Astrocyte of the cerebellum (primary cell): ENCODE data around the gene ZNF473.

Experiments used
- DNase-seq: peaks from one replicate; pipeline ENCODE4 v3.0.0-alpha.2; 2011; ENCODE audit warnings: low read depth
- H3K4me3 ChIP-seq: 2 replicates; pipeline ENCODE4 v1.5.1; 2011; ENCODE audit warnings: mild to moderate bottlenecking, low read depth, low read length, moderate library complexity
- CTCF ChIP-seq: IDR thresholded peaks from 2 replicates; pipeline ENCODE4 v1.5.1; 2012; ENCODE audit warnings: low read length, low read depth, moderate library complexity, mild to moderate bottlenecking; ENCODE audit errors: missing control alignments
- in situ Hi-C: cut with HindIII; loops from 2 replicates; pipeline ENCODE4 v1.10.0; 2017; ENCODE audit warnings: low sequenced_read_pairs

Gene ZNF473

GRCh38 chr19:50025794-50026549 lies at the start of gene ZNF473:
Gene ZNF473 (plus strand): TSS chr19:50026005. CDS start chr19:50031083, 5,078 bp downstream.
- in situ Hi-C loops: no loop called here
- peak within 1 kb of the TSS; percentile 94 for H3K4me3 ChIP-seq
- peak; percentile 85 for DNase-seq
- no peak for TF ChIP-seq CTCF

GRCh38 chr19:49976496-49976895 lies 49.3 kb upstream of the ZNF473 start:
- H3K4me3 ChIP-seq: no peak overlapping the region
- in situ Hi-C loops: no loop called here
- no peak for DNase-seq
- TF ChIP-seq CTCF: no peak

DNA sequence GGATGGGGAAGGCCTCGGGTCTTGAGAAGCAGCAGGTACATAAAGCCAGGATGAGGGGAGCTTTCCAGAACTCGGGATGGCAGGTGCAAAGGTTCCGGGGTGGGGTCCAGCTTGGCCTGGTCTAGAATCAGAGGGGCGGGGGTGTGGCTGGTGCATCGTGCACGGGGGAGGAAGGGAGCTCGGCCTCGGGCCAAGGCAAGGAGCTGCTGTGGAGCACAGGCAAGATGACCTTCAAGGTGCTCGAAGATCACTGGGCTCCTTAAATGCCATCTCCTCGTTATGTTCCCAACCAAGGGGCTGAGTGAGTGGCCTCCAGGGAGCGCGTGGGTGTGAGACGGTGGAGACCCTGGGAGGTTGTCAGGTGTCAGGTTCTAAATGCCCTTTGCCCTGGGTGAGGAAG lies 48.7 kb upstream of the ZNF473 start:
- DNase-seq: no peak
- in situ Hi-C loops: no loop called here
- no peak for TF ChIP-seq CTCF
- H3K4me3 ChIP-seq: no peak overlapping the region

GRCh38 chr19:49977881-49978280 lies 47.9 kb upstream of the ZNF473 start:
- DNase-seq: no peak
- H3K4me3 ChIP-seq: no peak overlapping the region
- no peak for TF ChIP-seq CTCF
- in situ Hi-C loops: no loop called here

DNA sequence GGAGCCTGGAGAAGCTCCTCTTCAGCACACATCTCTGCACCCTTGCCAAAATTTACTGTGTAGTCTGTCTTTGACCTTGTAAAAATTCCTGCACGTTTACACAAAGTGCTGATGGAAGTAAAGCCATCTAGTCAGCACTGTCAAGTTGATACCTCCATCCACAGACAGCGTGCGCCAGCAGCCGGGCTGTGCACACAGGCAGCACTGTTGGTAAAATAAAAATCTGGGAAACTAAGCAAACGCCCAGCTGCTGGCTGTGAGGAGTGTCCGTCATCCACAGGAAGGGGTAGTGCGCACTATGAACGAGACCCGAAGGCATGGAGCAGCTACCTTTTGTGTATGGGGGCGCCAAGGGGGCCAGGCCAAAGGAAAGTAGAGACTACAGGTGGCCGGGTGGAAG lies 47.5 kb upstream of the ZNF473 start:
- no peak for DNase-seq
- in situ Hi-C loops: no loop called here
- no peak for TF ChIP-seq CTCF
- H3K4me3 ChIP-seq: no peak overlapping the region

DNA sequence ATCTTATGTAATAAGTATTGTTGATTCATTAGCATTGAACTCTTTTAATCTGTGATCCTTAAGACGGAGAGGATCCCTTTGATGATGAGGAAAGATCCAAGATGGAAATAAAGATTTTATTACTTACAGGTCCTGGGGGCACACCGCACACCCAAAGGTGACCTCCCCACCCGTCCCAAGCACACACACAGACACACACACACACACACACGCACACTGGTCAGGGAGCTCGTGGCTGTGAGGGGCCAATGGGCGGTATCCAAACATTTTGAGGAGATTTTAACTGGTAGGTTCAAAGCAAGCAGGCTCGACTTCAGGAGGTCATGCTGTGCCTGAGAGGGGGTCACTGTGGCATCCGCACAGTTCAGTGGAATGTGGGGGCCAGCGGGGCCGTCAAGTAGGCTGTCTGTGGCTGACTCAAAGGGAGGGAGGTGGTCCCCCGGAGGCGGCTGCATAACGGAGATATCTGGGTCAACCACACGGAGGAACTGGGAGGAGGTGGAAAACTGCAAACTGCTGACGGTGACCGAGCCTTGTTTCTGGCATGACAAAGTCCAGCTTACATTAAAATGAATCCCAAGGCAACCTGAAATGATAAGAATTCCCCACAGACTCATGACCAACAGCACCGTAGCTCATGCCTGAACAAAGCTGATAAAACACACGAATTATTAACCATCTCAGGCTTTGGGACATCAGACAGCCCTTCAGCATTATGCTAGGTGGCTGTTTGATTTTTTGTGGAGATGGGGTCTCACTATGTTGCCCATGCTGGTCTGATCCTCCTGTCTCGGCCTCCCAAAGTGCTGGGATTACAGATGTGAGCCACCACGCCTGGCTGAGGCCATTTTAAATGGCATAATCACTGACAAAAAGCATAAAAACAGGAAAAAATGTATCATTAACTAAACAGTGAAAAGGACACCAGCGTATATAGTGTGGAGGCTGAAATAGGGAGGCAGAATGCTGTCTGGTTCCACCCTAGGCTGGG lies 43.9 kb upstream of the ZNF473 start:
- in situ Hi-C loops: no loop called here
- TF ChIP-seq CTCF: no peak
- DNase-seq: no peak
- H3K4me3 ChIP-seq: no peak overlapping the region
